GM12878 (cell line): ENCODE results near the gene R3HDM2.

ENCODE experiments used
- EZH2 ChIP-seq: IDR thresholded peaks from 2 replicates; pipeline ENCODE4 v1.6.1; 2012; ENCODE audit warnings: low read depth, mild to moderate bottlenecking, control low read depth, inconsistent platforms, low read length, borderline replicate concordance; ENCODE audit not compliant: control insufficient read depth
- GATAD2B ChIP-seq: fragments of 450-650 bp; conservative IDR thresholded peaks from 2 replicates; pipeline ENCODE4 v1.6.1; 2017; ENCODE audit warnings: low read depth, mild to moderate bottlenecking, moderate library complexity
- KLF5 ChIP-seq: fragments of 450-650 bp; IDR thresholded peaks from 2 replicates; pipeline ENCODE4 v1.6.1; 2014; ENCODE audit warnings: mild to moderate bottlenecking; ENCODE audit not compliant: partially characterized antibody
- STAT1 ChIP-seq: fragments of 450-650 bp; conservative IDR thresholded peaks from 2 replicates; pipeline ENCODE4 v1.6.1; 2014; ENCODE audit warnings: antibody characterized with exemption, mild to moderate bottlenecking
- TCF7 ChIP-seq: IDR thresholded peaks from 2 replicates; pipeline ENCODE4 v1.6.1; 2014; ENCODE audit warnings: antibody characterized with exemption, borderline replicate concordance
- ZNF207 ChIP-seq: fragments of 450-650 bp; IDR thresholded peaks from 2 replicates; pipeline ENCODE4 v1.6.1; 2014; ENCODE audit warnings: antibody characterized with exemption, mild to moderate bottlenecking, borderline replicate concordance
- ZNF24 ChIP-seq: fragments of 450-650 bp; IDR thresholded peaks from 2 replicates; pipeline ENCODE4 v1.6.1; 2017; ENCODE audit warnings: antibody characterized with exemption, mild to moderate bottlenecking
- TF ChIP-seq, protein P1 (sequence below), 3 experiments: IDR thresholded peaks in 2 of 3; conservative IDR thresholded peaks in 1 of 3; 2 replicates each; pipeline ENCODE4 v1.5.1; 2011; ENCODE audit warnings: low read depth in 3 of 3, low read length in 3 of 3, mild to moderate bottlenecking in 3 of 3, control low read depth in 2 of 3, moderate library complexity in 2 of 3, inconsistent platforms in 1 of 3, mixed read lengths in 1 of 3; ENCODE audit not compliant: control insufficient read depth in 2 of 3, insufficient read depth in 1 of 3; ENCODE audit errors: extremely low read depth in 1 of 3
- TF ChIP-seq, protein P2 (sequence below): IDR thresholded peaks from 2 replicates; pipeline ENCODE4 v1.6.1; 2012; ENCODE audit warnings: mild to moderate bottlenecking, low read depth, low read length

GRCh38 chr12:57384478-57384877 is 46.4 kb downstream of the R3HDM2 start:
- TF ChIP-seq, protein P1, sequence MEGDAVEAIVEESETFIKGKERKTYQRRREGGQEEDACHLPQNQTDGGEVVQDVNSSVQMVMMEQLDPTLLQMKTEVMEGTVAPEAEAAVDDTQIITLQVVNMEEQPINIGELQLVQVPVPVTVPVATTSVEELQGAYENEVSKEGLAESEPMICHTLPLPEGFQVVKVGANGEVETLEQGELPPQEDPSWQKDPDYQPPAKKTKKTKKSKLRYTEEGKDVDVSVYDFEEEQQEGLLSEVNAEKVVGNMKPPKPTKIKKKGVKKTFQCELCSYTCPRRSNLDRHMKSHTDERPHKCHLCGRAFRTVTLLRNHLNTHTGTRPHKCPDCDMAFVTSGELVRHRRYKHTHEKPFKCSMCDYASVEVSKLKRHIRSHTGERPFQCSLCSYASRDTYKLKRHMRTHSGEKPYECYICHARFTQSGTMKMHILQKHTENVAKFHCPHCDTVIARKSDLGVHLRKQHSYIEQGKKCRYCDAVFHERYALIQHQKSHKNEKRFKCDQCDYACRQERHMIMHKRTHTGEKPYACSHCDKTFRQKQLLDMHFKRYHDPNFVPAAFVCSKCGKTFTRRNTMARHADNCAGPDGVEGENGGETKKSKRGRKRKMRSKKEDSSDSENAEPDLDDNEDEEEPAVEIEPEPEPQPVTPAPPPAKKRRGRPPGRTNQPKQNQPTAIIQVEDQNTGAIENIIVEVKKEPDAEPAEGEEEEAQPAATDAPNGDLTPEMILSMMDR (IDR thresholded peaks at IDR 0.05 in 2 of 3, conservative IDR thresholded peaks at IDR 0.05 in 1 of 3; ENCODE audit: control insufficient read depth in 2 of 3, extremely low read depth in 1 of 3, insufficient read depth in 1 of 3, low read depth in 3 of 3, low read length in 3 of 3), result no peak
- TF ChIP-seq ZNF24, result no peak
- TF ChIP-seq, protein P2, sequence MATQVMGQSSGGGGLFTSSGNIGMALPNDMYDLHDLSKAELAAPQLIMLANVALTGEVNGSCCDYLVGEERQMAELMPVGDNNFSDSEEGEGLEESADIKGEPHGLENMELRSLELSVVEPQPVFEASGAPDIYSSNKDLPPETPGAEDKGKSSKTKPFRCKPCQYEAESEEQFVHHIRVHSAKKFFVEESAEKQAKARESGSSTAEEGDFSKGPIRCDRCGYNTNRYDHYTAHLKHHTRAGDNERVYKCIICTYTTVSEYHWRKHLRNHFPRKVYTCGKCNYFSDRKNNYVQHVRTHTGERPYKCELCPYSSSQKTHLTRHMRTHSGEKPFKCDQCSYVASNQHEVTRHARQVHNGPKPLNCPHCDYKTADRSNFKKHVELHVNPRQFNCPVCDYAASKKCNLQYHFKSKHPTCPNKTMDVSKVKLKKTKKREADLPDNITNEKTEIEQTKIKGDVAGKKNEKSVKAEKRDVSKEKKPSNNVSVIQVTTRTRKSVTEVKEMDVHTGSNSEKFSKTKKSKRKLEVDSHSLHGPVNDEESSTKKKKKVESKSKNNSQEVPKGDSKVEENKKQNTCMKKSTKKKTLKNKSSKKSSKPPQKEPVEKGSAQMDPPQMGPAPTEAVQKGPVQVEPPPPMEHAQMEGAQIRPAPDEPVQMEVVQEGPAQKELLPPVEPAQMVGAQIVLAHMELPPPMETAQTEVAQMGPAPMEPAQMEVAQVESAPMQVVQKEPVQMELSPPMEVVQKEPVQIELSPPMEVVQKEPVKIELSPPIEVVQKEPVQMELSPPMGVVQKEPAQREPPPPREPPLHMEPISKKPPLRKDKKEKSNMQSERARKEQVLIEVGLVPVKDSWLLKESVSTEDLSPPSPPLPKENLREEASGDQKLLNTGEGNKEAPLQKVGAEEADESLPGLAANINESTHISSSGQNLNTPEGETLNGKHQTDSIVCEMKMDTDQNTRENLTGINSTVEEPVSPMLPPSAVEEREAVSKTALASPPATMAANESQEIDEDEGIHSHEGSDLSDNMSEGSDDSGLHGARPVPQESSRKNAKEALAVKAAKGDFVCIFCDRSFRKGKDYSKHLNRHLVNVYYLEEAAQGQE, result no peak
- no peak for TF ChIP-seq STAT1
- TF ChIP-seq ZNF207, result no peak
- no peak for TF ChIP-seq KLF5
- TF ChIP-seq EZH2, result no peak
- TF ChIP-seq TCF7, result no peak
- TF ChIP-seq GATAD2B, result no peak
